Neural crest cell (in vitro differentiated cells): ENCODE data around the gene UXS1. TPM values are rescaled to one million over a fixed set of nuclear protein-coding genes. Genes with fewer than 3 reads are reported as not detected.
A peak's percentile ranks its signal among the peaks of the same experiment; 100 is the strongest.

Experiments used
- DNase-seq: peaks from one replicate; pipeline ENCODE4 v3.0.0; 2021; ENCODE audit warnings: low read depth, mixed read lengths, low spot score
- H3K27ac Mint-ChIP-seq: one replicate; pipeline ENCODE4 v1.8.0; 2021; ENCODE audit warnings: mild to moderate bottlenecking, mixed read lengths; ENCODE audit not compliant: unreplicated experiment
- H3K27me3 Mint-ChIP-seq: 2 replicates; pipeline ENCODE4 v1.8.0; 2021; ENCODE audit warnings: low read depth, mild to moderate bottlenecking, mixed read lengths
- H3K36me3 Mint-ChIP-seq: 2 replicates; pipeline ENCODE4 v1.8.0; 2021; ENCODE audit warnings: low read depth, mild to moderate bottlenecking, mixed read lengths
- H3K4me1 Mint-ChIP-seq: 2 replicates; pipeline ENCODE4 v1.8.0; 2021; ENCODE audit warnings: mixed read lengths
- H3K4me3 Mint-ChIP-seq: one replicate; pipeline ENCODE4 v1.8.0; 2021; ENCODE audit warnings: mild to moderate bottlenecking, mixed read lengths
- H3K9me3 Mint-ChIP-seq: 2 replicates; pipeline ENCODE4 v1.8.0; 2021; ENCODE audit warnings: mixed read lengths
- CTCF ChIP-seq: fragments of 200-600 bp; sonication (generic); conservative IDR thresholded peaks from 2 replicates; pipeline ENCODE4 v1.5.0; 2021; ENCODE audit warnings: antibody characterized with exemption, mild to moderate bottlenecking
- total RNA-seq: library from RNA; stranded (reverse); gene quantifications from 2 replicates; pipeline ENCODE4 v1.2.1, GENCODE V29; 2021

Gene UXS1
- total RNA-seq, 1 donor from 2014 or later: 55.4 TPM

- H3K27me3 Mint-ChIP-seq: peaks cover 26% of the 10 kb centered on the region
- no peak for TF ChIP-seq CTCF
- H3K4me1 Mint-ChIP-seq: peaks cover 7% of the 10 kb centered on the region
- H3K9me3 Mint-ChIP-seq: no peaks in the 10 kb centered on the region
- no peak for DNase-seq
- H3K36me3 Mint-ChIP-seq: no peaks in the 10 kb centered on the region
- H3K27ac Mint-ChIP-seq: no peak overlapping the region
- peak overlapping the region; percentile 81 for H3K4me3 Mint-ChIP-seq
These were observed 127.9 kb downstream of the UXS1 start for GRCh38 chr2:106065983-106066820.

GRCh38 chr2:106065268-106065982, 128.7 kb downstream of the UXS1 start:
- Mint-ChIP-seq H3K27ac (no peak overlapping the region), H3K36me3 (no peaks in the 10 kb centered on the region), H3K4me3 (peak overlapping the region; percentile 81), H3K27me3 (peaks cover 26% of the 10 kb centered on the region), H3K9me3 (no peaks in the 10 kb centered on the region), H3K4me1 (peaks cover 7% of the 10 kb centered on the region)
- no peak for DNase-seq
- no peak for TF ChIP-seq CTCF

- Mint-ChIP-seq H3K9me3 (no peaks in the 10 kb centered on the region), H3K4me3 (no peak overlapping the region), H3K27me3 (peaks cover 26% of the 10 kb centered on the region), H3K27ac (no peak overlapping the region), H3K4me1 (peaks cover 7% of the 10 kb centered on the region), H3K36me3 (no peaks in the 10 kb centered on the region)
- DNase-seq: no peak
- no peak for TF ChIP-seq CTCF
These were observed 130.9 kb downstream of the UXS1 start for GRCh38 chr2:106063181-106063580.

GRCh38 chr2:106062627-106063026, 131.5 kb downstream of the UXS1 start:
- DNase-seq: no peak
- H3K4me1 Mint-ChIP-seq: peaks cover 7% of the 10 kb centered on the region
- no peaks in the 10 kb centered on the region for H3K9me3 Mint-ChIP-seq
- H3K4me3 Mint-ChIP-seq: no peak overlapping the region
- no peak for TF ChIP-seq CTCF
- no peaks in the 10 kb centered on the region for H3K36me3 Mint-ChIP-seq
- peaks cover 25% of the 10 kb centered on the region for H3K27me3 Mint-ChIP-seq
- H3K27ac Mint-ChIP-seq: no peak overlapping the region

GRCh38 chr2:106061611-106062349, 132.3 kb downstream of the UXS1 start:
- Mint-ChIP-seq H3K36me3 (no peaks in the 10 kb centered on the region), H3K4me3 (no peak overlapping the region)

More at GRCh38 chr2:106061611-106062349, 132.3 kb downstream of the UXS1 start:
- H3K9me3 Mint-ChIP-seq: no peaks in the 10 kb centered on the region
- no peak for TF ChIP-seq CTCF
- DNase-seq: no peak
- peaks cover 25% of the 10 kb centered on the region for H3K27me3 Mint-ChIP-seq
- peaks cover 7% of the 10 kb centered on the region for H3K4me1 Mint-ChIP-seq
- no peak overlapping the region for H3K27ac Mint-ChIP-seq
